H9 (cell line): Measurements from ENCODE around the gene IGFBP7. TPM values are rescaled to one million over a fixed set of nuclear protein-coding genes. Genes with fewer than 3 reads are reported as not detected.

ENCODE experiments used
- DNase-seq: peaks from one replicate; pipeline ENCODE4 v3.0.0-alpha.2; 2017
- H2AFZ ChIP-seq: one replicate; pipeline ENCODE4 v1.6.1; 2013; ENCODE audit warnings: mild to moderate bottlenecking, low read length, control low read depth, moderate library complexity
- H2AK5ac ChIP-seq: 2 replicates; pipeline ENCODE4 v1.6.1; 2013; ENCODE audit warnings: low read length, control low read depth, mixed read lengths; ENCODE audit not compliant: insufficient read length
- H2BK120ac ChIP-seq: one replicate; pipeline ENCODE4 v1.6.1; 2013; ENCODE audit warnings: low read depth, mild to moderate bottlenecking, low read length, control low read depth, inconsistent platforms; ENCODE audit not compliant: poor library complexity, severe bottlenecking
- H2BK12ac ChIP-seq: 2 replicates; pipeline ENCODE4 v1.6.1; 2013; ENCODE audit warnings: low read length, control low read depth, mixed read lengths, low read depth; ENCODE audit not compliant: insufficient read length
- H2BK15ac ChIP-seq: 2 replicates; pipeline ENCODE4 v1.6.1; 2013; ENCODE audit warnings: low read depth, low read length, control low read depth
- H2BK20ac ChIP-seq: one replicate; pipeline ENCODE4 v1.6.1; 2013; ENCODE audit warnings: low read depth, mild to moderate bottlenecking, low read length, control low read depth, inconsistent platforms; ENCODE audit not compliant: poor library complexity, severe bottlenecking
- H2BK5ac ChIP-seq: 2 replicates; pipeline ENCODE4 v1.6.1; 2013; ENCODE audit warnings: low read length, control low read depth, mixed read lengths; ENCODE audit not compliant: insufficient read length
- H3K14ac ChIP-seq: 2 replicates; pipeline ENCODE4 v1.6.1; 2013; ENCODE audit warnings: low read length, control low read depth; ENCODE audit not compliant: insufficient read depth
- H3K18ac ChIP-seq: 2 replicates; pipeline ENCODE4 v1.6.1; 2013; ENCODE audit warnings: low read depth, mild to moderate bottlenecking, mixed read lengths, low read length, control low read depth; ENCODE audit not compliant: insufficient read length
- H3K23ac ChIP-seq: 2 replicates; pipeline ENCODE4 v1.6.1; 2013; ENCODE audit warnings: low read length, control low read depth, mixed read lengths, low read depth; ENCODE audit not compliant: insufficient read length
- H3K23me2 ChIP-seq: 2 replicates; pipeline ENCODE4 v1.6.1; 2013; ENCODE audit warnings: low read depth, mild to moderate bottlenecking, mixed read lengths, low read length, control low read depth; ENCODE audit not compliant: insufficient read length, poor library complexity, severe bottlenecking
- H3K27ac ChIP-seq: 2 replicates; pipeline ENCODE4 v1.5.1; 2013; ENCODE audit warnings: low read length, control low read depth, mixed read lengths, low read depth; ENCODE audit not compliant: insufficient read length
- H3K27me3 ChIP-seq: 2 replicates; pipeline ENCODE4 v1.6.1; 2013; ENCODE audit warnings: low read length, control low read depth, inconsistent platforms; ENCODE audit not compliant: insufficient read depth
- H3K4ac ChIP-seq: 2 replicates; pipeline ENCODE4 v1.6.1; 2013; ENCODE audit warnings: low read depth, mild to moderate bottlenecking, control low read depth, inconsistent platforms, low read length, moderate library complexity
- H3K4me1 ChIP-seq: 2 replicates; pipeline ENCODE4 v1.6.1; 2013; ENCODE audit warnings: low read length, control low read depth, inconsistent platforms; ENCODE audit not compliant: insufficient read depth
- H3K4me2 ChIP-seq: 2 replicates; pipeline ENCODE4 v1.6.1; 2013; ENCODE audit warnings: low read length, control low read depth, mixed read lengths; ENCODE audit not compliant: insufficient read length, insufficient read depth
- H3K56ac ChIP-seq: 2 replicates; pipeline ENCODE4 v1.6.1; 2013; ENCODE audit warnings: low read depth, mild to moderate bottlenecking, mixed read lengths, low read length, control low read depth; ENCODE audit not compliant: insufficient read length
- H3K79me1 ChIP-seq: 2 replicates; pipeline ENCODE4 v1.6.1; 2013; ENCODE audit warnings: low read depth, mild to moderate bottlenecking, moderate library complexity, low read length, control low read depth, inconsistent platforms; ENCODE audit not compliant: insufficient read depth, poor library complexity, severe bottlenecking
- H3K79me2 ChIP-seq: 2 replicates; pipeline ENCODE4 v1.6.1; 2013; ENCODE audit warnings: low read length, control low read depth, inconsistent platforms; ENCODE audit not compliant: insufficient read depth
- H3K9ac ChIP-seq: 2 replicates; pipeline ENCODE4 v1.6.1; 2013; ENCODE audit warnings: low read length, control low read depth, mixed read lengths; ENCODE audit not compliant: insufficient read length; ENCODE audit errors: extremely low read depth
- H3K9me3 ChIP-seq: one replicate; pipeline ENCODE4 v1.6.1; 2013; ENCODE audit warnings: low read depth, low read length, inconsistent platforms; ENCODE audit not compliant: control insufficient read depth
- H3T11ph ChIP-seq: one replicate; pipeline ENCODE4 v1.6.1; 2013; ENCODE audit warnings: mild to moderate bottlenecking, low read length, control low read depth, inconsistent platforms
- H4K20me1 ChIP-seq: one replicate; pipeline ENCODE4 v1.6.1; 2013; ENCODE audit not compliant: control insufficient read depth, insufficient read length, insufficient read depth
- H4K5ac ChIP-seq: 2 replicates; pipeline ENCODE4 v1.6.1; 2013; ENCODE audit warnings: low read depth, mild to moderate bottlenecking, mixed read lengths, low read length, control low read depth; ENCODE audit not compliant: insufficient read length
- H4K8ac ChIP-seq: replicated peaks from 2 replicates; pipeline ENCODE4 v1.6.1; 2013; ENCODE audit warnings: low read length, control low read depth, mixed read lengths, low read depth; ENCODE audit not compliant: insufficient read length
- H4K91ac ChIP-seq: 2 replicates; pipeline ENCODE4 v1.6.1; 2013; ENCODE audit warnings: low read depth, mild to moderate bottlenecking, moderate library complexity, mixed read lengths, low read length, control low read depth; ENCODE audit not compliant: insufficient read length
- H3K27ac Mint-ChIP-seq, 3 experiments: 2 replicates in 2 of 3; 3 replicates in 1 of 3; pipeline ENCODE4 v1.8.0; 2020 to 2021; ENCODE audit warnings: mixed read lengths in 3 of 3, mild to moderate bottlenecking in 1 of 3, moderate library complexity in 1 of 3
- H3K27me3 Mint-ChIP-seq: 2 replicates; pipeline ENCODE4 v1.8.0; 2021; ENCODE audit warnings: low read depth, mild to moderate bottlenecking, moderate library complexity, mixed read lengths
- H3K36me3 Mint-ChIP-seq, 3 experiments: 2 replicates in 2 of 3; 3 replicates in 1 of 3; pipeline ENCODE4 v1.8.0; 2020 to 2021; ENCODE audit warnings: low read depth in 3 of 3, mixed read lengths in 3 of 3; ENCODE audit not compliant: insufficient read depth in 1 of 3
- H3K4me1 Mint-ChIP-seq, 2 experiments: 2 replicates each; pipeline ENCODE4 v1.8.0; 2020; ENCODE audit warnings: mixed read lengths in 2 of 2
- H3K4me3 Mint-ChIP-seq, 2 experiments: 2 replicates in 1 of 2; 3 replicates in 1 of 2; pipeline ENCODE4 v1.8.0; 2020 to 2021; ENCODE audit warnings: mild to moderate bottlenecking in 2 of 2, mixed read lengths in 2 of 2, moderate library complexity in 1 of 2
- H3K9me3 Mint-ChIP-seq, 2 experiments: 2 replicates in 1 of 2; 3 replicates in 1 of 2; pipeline ENCODE4 v1.8.0; 2020; ENCODE audit warnings: mild to moderate bottlenecking in 2 of 2, mixed read lengths in 2 of 2, moderate library complexity in 1 of 2
- WGBS: extraction: QIAGEN DNeasy Blood & Tissue Kit; methylation state at CpG from one replicate; pipeline ENCODE4 v1.1.7; 2013; ENCODE audit warnings: missing lambda C conversion rate, low lambda C conversion rate, mixed read lengths; ENCODE audit not compliant: insufficient read length; ENCODE audit errors: extremely low coverage; 5-methylcytosine and 5-hydroxymethylcytosine counted together
- total RNA-seq: library from RNA; stranded (reverse); gene quantifications from 2 replicates; pipeline ENCODE4 v1.2.1, GENCODE V29; 2021
- TF ChIP-seq, protein P1 (sequence below): fragments of 200-600 bp; sonication (generic); conservative IDR thresholded peaks from 3 replicates; pipeline ENCODE4 v1.8.0; 2021; ENCODE audit warnings: antibody characterized with exemption, mild to moderate bottlenecking

The IGFBP7 gene
- total RNA-seq, 1 experiment from 2014 or later, result 0.37 TPM

DNA sequence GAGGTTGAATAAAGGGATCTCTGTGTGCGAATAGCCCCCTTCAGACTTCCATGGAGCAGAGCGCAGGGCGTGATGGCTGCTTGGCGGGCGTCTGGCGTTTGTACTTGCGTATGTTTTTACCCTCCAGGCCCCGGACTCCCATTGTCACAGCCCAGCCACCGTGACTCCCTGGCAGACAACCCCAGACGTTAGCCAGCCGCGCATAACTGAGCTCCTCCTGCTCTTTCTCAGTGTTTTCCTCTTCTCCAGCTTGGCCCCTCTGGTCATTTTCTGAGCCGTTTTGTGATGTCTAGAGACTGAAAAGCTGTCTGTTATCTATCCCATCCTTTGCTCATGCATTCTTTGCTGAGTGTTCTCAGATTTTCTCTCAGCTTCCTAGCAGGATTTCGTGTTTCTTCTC is 54.3 kb downstream of the IGFBP7 start:
- Mint-ChIP-seq H3K27ac (no peak overlapping the region; a peak in 1 of 7 replicates), H3K4me1 (peaks cover 6 to 7% of the 10 kb centered on the region in 2 experiments; a peak in 3 of 4 replicates), H3K4me3 (no peak overlapping the region), H3K36me3 (no peaks in the 10 kb centered on the region), H3K27me3 (peaks cover 9% of the 10 kb centered on the region), H3K9me3 (no peaks in the 10 kb centered on the region)
- Histone ChIP-seq H3K56ac (no peak overlapping the region), H4K5ac (no peak overlapping the region), H3K9ac (no peak overlapping the region), H3K4me2 (no peak overlapping the region), H2BK12ac (no peak overlapping the region), H3K9me3 (no peaks in the 10 kb centered on the region), H3K4me1 (no peaks in the 10 kb centered on the region), H3K27me3 (no peaks in the 10 kb centered on the region), H3K4ac (no peak overlapping the region), H4K8ac (no peak overlapping the region), H2AK5ac (no peak overlapping the region), H3K79me2 (no peaks in the 10 kb centered on the region), H3K23me2 (no peaks in the 10 kb centered on the region), H4K20me1 (no peaks in the 10 kb centered on the region), H3T11ph (no peak overlapping the region), H2AFZ (no peak overlapping the region), H4K91ac (no peak overlapping the region), H3K79me1 (no peaks in the 10 kb centered on the region), H3K14ac (no peak overlapping the region), H2BK15ac (no peak overlapping the region), H3K23ac (no peak overlapping the region), H3K18ac (no peak overlapping the region), H2BK5ac (no peak overlapping the region), H2BK20ac (no peak overlapping the region), H3K27ac (no peak overlapping the region), H2BK120ac (no peak overlapping the region)
- TF ChIP-seq, protein P1, sequence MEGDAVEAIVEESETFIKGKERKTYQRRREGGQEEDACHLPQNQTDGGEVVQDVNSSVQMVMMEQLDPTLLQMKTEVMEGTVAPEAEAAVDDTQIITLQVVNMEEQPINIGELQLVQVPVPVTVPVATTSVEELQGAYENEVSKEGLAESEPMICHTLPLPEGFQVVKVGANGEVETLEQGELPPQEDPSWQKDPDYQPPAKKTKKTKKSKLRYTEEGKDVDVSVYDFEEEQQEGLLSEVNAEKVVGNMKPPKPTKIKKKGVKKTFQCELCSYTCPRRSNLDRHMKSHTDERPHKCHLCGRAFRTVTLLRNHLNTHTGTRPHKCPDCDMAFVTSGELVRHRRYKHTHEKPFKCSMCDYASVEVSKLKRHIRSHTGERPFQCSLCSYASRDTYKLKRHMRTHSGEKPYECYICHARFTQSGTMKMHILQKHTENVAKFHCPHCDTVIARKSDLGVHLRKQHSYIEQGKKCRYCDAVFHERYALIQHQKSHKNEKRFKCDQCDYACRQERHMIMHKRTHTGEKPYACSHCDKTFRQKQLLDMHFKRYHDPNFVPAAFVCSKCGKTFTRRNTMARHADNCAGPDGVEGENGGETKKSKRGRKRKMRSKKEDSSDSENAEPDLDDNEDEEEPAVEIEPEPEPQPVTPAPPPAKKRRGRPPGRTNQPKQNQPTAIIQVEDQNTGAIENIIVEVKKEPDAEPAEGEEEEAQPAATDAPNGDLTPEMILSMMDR, result no peak
- DNase-seq, result no peak
- WGBS, result no CpG with 5 or more reads among the region's 14 CpGs
